Fibroblast of pulmonary artery (primary cell): ENCODE measurements around the gene PPEF1.

Source experiments
- DNase-seq: peaks from one replicate; pipeline ENCODE4 v3.0.0-alpha.2; 2010; ENCODE audit warnings: low read depth
- H3K4me3 ChIP-seq: replicated peaks from 2 replicates; pipeline ENCODE4 v1.5.1; 2011; ENCODE audit warnings: low read depth, mild to moderate bottlenecking, control low read depth, low read length, moderate library complexity
- CTCF ChIP-seq: IDR thresholded peaks from 2 replicates; pipeline ENCODE4 v1.5.1; 2011; ENCODE audit warnings: mild to moderate bottlenecking, control low read depth, low read length, inconsistent platforms; ENCODE audit errors: missing control alignments

PPEF1 gene

GRCh38 chrX:18793601-18794089 lies 86.2 kb downstream of the PPEF1 start:
- no peak for TF ChIP-seq CTCF
- no peak overlapping the region for H3K4me3 ChIP-seq
- DNase-seq: no peak

GRCh38 chrX:18797141-18797540 lies 89.7 kb downstream of the PPEF1 start:
- TF ChIP-seq CTCF: no peak
- DNase-seq: no peak
- H3K4me3 ChIP-seq: no peak overlapping the region

GRCh38 chrX:18799911-18800310 lies 92.5 kb downstream of the PPEF1 start:
- no peak for DNase-seq
- TF ChIP-seq CTCF: no peak
- no peak overlapping the region for H3K4me3 ChIP-seq

GRCh38 chrX:18809641-18810040 lies 102.2 kb downstream of the PPEF1 start:
- no peak overlapping the region for H3K4me3 ChIP-seq
- DNase-seq: no peak
- TF ChIP-seq CTCF: no peak

- H3K4me3 ChIP-seq: no peak overlapping the region
- no peak for TF ChIP-seq CTCF
- no peak for DNase-seq
These were observed 103.0 kb downstream of the PPEF1 start for GRCh38 chrX:18810416-18810815.

GRCh38 chrX:18825375-18825774 lies 117.9 kb downstream of the PPEF1 start:
- DNase-seq: no peak
- no peak overlapping the region for H3K4me3 ChIP-seq
- TF ChIP-seq CTCF: no peak

- TF ChIP-seq CTCF: no peak
- H3K4me3 ChIP-seq: no peak overlapping the region
- DNase-seq: peak; percentile 5
These were observed 121.5 kb downstream of the PPEF1 start for GRCh38 chrX:18828832-18829404.
